HG03196 (cell line): ENCODE measurements around the gene KBTBD12.

ENCODE experiments used
- ATAC-seq: cut with Tn5 transposase; IDR thresholded peaks from one replicate; pipeline ENCODE4 v1.9.1; 2021; ENCODE audit not compliant: unreplicated experiment

KBTBD12 gene

DNA sequence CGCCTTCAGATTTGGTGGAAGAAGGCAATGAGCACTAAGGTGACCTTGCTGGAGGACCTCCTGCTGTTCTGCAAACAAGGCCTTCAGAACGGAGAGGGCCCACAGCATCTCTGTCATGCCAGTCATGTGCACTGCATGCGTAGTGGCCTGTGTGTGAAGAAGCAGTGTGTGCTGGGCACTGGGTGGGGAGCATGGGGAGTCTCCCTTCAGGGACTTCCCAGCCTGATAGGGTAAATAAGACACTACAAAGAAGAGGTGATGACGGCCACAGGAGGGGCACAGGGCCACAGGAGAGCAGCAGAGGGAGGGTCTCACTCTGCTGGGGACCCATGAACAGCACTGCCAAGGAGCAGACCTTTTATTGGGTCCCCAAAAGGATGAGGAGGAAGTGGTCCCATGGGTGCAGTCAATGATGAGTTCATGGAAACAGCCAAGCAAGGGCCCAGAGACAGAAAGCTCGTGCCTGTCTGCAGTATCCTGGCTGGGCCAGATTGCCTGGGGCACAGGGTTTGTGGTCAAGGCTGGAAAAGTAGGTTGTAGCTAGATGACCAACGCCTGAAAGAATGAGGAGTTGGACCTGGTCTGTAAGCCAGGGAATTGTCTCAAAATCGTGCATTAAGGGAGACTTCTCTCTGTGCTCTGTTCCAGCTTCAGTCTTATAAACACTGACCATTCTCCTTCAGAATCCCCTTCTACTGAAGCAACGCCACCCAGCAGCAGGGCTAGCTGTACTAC, 69.4 kb downstream of the KBTBD12 start:
- ATAC-seq, result no peak

GRCh38 chr3:127985216-127985615, 70.2 kb downstream of the KBTBD12 start:
- ATAC-seq, result no peak

- ATAC-seq, result no peak
Observed at GRCh38 chr3:127985655-127986225, 70.7 kb downstream of the KBTBD12 start.

DNA sequence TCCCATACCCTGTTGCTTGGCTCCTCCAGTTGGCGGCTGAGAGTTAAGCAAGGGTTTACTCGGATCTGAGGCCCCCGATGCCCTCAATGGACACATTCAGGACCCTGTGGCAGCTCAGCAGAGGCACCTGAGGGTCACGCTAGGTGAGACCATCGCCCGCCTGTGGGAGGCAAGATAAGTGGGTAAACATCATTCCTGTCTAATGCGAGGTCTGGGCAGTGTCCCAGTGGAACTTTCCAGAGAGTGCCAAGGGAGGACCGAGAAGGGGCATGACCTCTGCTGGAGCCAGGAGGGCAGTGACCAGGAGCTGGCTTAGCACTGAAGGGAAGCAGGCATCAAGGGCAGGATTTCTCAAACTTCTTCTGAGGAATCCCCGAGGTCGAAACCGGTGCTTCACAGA, 71.8 kb downstream of the KBTBD12 start:
- no peak for ATAC-seq

GRCh38 chr3:127987309-127987995, 72.4 kb downstream of the KBTBD12 start:
- no peak for ATAC-seq

DNA sequence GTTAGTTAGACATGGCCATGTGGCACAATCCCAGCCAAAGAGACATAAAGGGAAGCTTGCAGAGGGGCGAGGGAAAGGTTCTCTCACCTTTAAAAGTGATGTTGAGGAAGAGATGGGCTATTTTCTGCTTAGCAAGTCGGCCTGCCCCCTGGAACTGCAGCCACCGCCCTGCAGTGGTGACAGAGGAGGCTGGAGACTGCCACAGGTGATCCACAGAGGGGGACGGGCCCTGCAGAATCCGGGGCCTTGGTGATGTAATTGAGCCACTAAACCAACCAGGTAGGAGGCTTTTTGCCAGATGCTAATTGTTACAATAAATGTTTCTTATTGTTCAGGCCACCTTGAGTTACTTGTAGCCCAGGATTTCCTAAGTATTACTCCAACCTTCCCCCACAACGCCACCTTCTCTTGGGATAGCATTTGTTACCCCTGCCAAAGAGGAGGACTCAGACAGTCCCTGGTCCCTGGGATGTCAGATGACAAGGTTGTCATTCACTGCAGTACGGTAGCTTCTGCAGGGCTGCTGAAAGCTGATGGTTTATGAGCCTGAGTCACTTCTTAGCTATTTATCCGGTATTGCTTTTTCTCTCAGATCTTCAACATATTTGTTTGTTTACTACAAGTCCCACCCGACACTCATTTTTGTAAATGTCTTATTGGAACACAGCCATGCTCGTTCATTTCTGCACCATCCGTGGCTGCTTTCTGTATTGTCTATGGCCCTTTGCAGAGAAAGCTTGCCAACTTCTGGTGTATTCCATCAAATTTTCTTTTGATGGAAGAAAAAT, 73.9 kb downstream of the KBTBD12 start:
- ATAC-seq, result no peak

DNA sequence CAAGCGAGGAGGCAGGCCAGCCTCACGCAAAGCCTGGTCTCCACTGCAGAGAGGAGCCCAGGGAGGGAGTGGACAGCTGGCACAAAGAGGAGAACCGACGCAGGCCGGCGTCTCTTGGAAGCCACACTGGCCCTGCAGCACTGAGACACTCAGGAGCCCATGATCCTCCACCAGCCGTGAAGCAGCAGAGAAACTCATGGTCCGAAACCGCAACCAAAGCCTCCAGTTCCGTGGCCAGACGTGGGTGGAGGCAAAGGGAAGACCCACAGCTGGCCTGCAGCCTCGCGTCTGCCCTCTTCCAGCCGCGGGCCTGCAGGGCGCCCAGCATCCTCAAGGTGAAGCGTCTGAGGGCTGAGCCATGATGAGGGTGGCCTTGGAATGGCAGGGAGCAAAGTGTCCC, 75.0 kb downstream of the KBTBD12 start:
- ATAC-seq, result no peak

- no peak for ATAC-seq
Observed at GRCh38 chr3:127990461-127990860, 75.4 kb downstream of the KBTBD12 start.

GRCh38 chr3:127991251-127991650, 76.2 kb downstream of the KBTBD12 start:
- no peak for ATAC-seq

DNA sequence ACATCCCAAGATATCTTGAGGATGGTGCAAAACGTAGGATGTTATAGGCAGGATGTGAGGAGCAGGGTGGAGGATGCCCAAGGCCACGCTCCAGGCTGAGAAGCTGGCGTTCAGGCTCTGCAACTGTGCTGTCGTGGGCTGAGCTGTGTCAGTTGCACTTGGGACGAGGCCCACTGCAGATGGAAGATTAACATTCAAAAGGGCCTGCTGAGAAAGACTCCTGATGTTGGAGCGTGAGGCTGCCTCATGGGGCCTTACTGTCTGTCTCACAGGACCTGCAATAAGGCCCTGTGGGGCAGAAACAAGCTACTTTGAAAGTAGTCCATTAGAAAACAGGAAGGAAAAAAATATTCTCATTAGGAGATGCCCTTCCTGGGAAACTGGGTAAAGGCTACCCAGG, 76.6 kb downstream of the KBTBD12 start:
- no peak for ATAC-seq

DNA sequence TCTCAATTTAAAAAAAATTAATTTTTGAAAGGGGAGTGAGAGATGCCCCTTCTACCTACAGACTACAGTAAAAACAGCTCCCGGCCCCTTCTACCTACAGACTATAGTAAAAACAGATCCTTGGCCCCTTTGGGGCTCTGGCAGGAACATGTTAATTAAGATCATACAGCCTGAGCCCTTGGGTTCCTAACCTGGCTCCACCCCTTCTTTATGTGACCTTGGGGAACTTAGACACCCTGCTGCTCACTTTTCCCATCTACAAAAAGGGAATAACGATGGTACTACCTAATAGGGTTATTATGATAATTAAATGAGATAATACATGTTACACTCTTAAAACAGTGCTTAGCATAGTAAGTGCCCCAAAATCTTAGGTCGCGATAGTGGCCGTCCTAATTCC, 77.1 kb downstream of the KBTBD12 start:
- no peak for ATAC-seq

GRCh38 chr3:127994011-127994410, 79.0 kb downstream of the KBTBD12 start:
- no peak for ATAC-seq

DNA sequence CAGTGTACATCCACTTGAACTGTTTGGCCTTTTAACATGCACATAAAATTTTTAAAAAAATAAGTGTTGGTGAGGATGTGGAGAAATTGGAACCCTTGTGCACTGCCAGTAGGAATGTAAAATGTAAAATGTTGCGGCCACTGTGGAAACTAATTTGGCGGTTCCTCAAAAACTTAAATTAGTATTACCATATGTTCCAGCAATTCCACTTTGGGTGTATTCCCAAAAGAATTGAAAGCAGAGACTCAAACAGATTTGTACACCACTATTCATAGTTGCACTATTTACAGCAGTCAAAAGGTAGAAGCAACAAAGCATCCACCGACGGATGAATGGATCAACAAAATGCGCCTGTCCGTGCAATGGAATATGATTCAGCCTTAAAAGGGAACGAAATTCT, 82.0 kb downstream of the KBTBD12 start:
- no peak for ATAC-seq

DNA sequence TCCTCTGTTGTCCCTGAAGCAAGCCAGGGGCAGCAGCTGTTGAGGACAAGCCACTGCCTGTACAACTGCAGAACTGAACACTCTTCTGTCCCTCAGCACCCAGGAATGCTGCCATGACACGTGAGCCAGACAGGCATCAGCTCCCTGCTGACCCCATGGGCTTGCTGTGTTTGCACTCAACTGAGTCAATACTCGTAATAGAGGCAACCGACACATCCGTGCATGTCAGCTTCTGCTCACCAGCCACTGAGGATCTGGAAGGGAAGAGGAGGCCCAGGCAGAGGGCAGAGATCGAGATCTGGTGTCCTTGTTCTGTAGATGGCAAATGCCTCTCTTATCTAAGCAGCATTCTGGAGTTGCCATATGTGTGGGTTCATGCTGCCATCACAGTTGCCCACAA, 82.9 kb downstream of the KBTBD12 start:
- ATAC-seq, result no peak

DNA sequence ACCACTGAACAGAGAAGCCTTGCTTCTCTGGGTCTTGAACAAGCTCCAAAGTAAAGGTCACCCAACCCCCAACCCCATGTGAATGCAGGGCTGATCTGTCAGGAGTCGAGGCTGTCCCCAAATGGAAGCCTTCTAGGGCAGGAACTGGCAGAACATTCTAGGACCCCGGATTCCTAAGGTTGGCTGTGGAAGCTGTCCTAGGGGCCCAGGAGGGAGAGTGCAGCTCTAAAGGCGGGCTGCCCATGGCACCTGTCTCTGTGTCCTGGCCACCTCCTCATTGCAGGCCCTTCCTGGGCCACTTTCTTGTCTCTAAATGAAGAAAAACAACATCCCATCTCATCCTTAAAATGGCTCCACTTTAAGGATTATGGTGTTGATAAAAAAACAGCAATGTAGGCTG, 83.6 kb downstream of the KBTBD12 start:
- ATAC-seq, result no peak

- ATAC-seq, result no peak
Observed at GRCh38 chr3:127999509-128000106, 84.6 kb downstream of the KBTBD12 start.

GRCh38 chr3:128001576-128001975, 86.5 kb downstream of the KBTBD12 start:
- no peak for ATAC-seq

DNA sequence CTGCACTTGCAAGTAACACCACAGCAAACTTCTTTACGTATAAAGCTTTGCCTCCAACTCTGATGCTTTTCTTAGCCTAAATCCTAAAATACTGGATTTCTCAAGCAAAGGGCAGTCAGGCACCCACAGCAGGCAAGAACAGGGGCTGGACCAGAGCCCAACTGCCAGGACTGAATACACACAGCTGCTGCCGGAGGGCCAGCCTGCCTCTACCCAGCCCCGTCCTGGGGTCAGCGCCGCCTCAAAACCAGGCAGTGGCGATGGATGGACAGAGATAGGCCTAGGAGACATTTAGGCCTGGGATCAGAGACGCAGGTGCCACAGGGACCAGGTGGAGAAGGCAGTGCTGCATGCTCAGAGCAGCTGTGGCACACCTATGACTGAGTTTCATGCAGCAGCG, 89.6 kb downstream of the KBTBD12 start:
- no peak for ATAC-seq

GRCh38 chr3:128006061-128007032, 91.3 kb downstream of the KBTBD12 start:
- ATAC-seq, result no peak

GRCh38 chr3:128007033-128007424, 92.0 kb downstream of the KBTBD12 start:
- ATAC-seq, result no peak
